Endodermal cell (in vitro differentiated cells): Measurements from ENCODE around the gene RASD1. TPM values are rescaled to one million over a fixed set of nuclear protein-coding genes. Genes with fewer than 3 reads are reported as not detected.

Source experiments
- DNase-seq: peaks from one replicate; pipeline ENCODE4 v3.0.0-alpha.2; 2017
- H3K27ac ChIP-seq: 2 replicates; pipeline ENCODE4 v1.5.1; 2013; ENCODE audit warnings: mild to moderate bottlenecking, low read depth, low read length, moderate library complexity
- H3K27me3 ChIP-seq: 2 replicates; pipeline ENCODE4 v1.6.1; 2013; ENCODE audit warnings: mild to moderate bottlenecking, low read length, moderate library complexity; ENCODE audit not compliant: insufficient read depth, control insufficient read depth, poor library complexity, severe bottlenecking
- H3K36me3 ChIP-seq: 2 replicates; pipeline ENCODE4 v1.7.0; 2013; ENCODE audit warnings: mild to moderate bottlenecking, low read length, moderate library complexity; ENCODE audit not compliant: control insufficient read depth, insufficient read depth
- H3K4me1 ChIP-seq: one replicate; pipeline ENCODE4 v1.7.0; 2013; ENCODE audit warnings: low read length; ENCODE audit not compliant: control insufficient read depth, insufficient read depth
- H3K4me3 ChIP-seq: 2 replicates; pipeline ENCODE4 v1.5.1; 2013; ENCODE audit warnings: mild to moderate bottlenecking, low read length, moderate library complexity
- H3K9ac ChIP-seq: 2 replicates; pipeline ENCODE4 v1.6.1; 2013; ENCODE audit warnings: mild to moderate bottlenecking, low read length, moderate library complexity; ENCODE audit not compliant: poor library complexity, severe bottlenecking; ENCODE audit errors: extremely low read depth
- H3K9me3 ChIP-seq: 2 replicates; pipeline ENCODE4 v1.6.1; 2013; ENCODE audit warnings: mild to moderate bottlenecking, low read length, moderate library complexity; ENCODE audit not compliant: control insufficient read depth
- H3K27ac Mint-ChIP-seq: 2 replicates; pipeline ENCODE4 v1.8.0; 2020; ENCODE audit warnings: mixed read lengths
- H3K27me3 Mint-ChIP-seq: 2 replicates; pipeline ENCODE4 v1.8.0; 2021; ENCODE audit warnings: mild to moderate bottlenecking, mixed read lengths; ENCODE audit not compliant: insufficient read depth
- H3K36me3 Mint-ChIP-seq: 2 replicates; pipeline ENCODE4 v1.8.0; 2020; ENCODE audit warnings: low read depth, mixed read lengths
- H3K4me1 Mint-ChIP-seq: 2 replicates; pipeline ENCODE4 v1.8.0; 2020; ENCODE audit warnings: mixed read lengths
- H3K4me3 Mint-ChIP-seq: 2 replicates; pipeline ENCODE4 v1.8.0; 2020; ENCODE audit warnings: mild to moderate bottlenecking, moderate library complexity, mixed read lengths
- H3K9me3 Mint-ChIP-seq: 2 replicates; pipeline ENCODE4 v1.8.0; 2020; ENCODE audit warnings: mild to moderate bottlenecking, mixed read lengths
- CTCF ChIP-seq: fragments of 200-600 bp; sonication (generic); conservative IDR thresholded peaks from 2 replicates; pipeline ENCODE4 v1.5.0; 2021; ENCODE audit warnings: antibody characterized with exemption, mild to moderate bottlenecking
- WGBS, 2 experiments: methylation state at CpG; one replicate each; pipeline versions ENCODE4 v1.1.5 to v1.1.7; 2013; ENCODE audit warnings: missing lambda C conversion rate in 2 of 2, mixed read lengths in 1 of 2; ENCODE audit not compliant: insufficient coverage in 1 of 2, insufficient read length in 1 of 2; 5-methylcytosine and 5-hydroxymethylcytosine counted together
- total RNA-seq, 2 donors: library from RNA; stranded (reverse); fragmentation: NEBNext Ultra II Directional in 1 of 2; extraction: Animal tissue kit (Norgen Biotek cat#: 25700) in 1 of 2; gene quantifications; 2 replicates in 1 of 2; 3 replicates in 1 of 2; pipeline ENCODE4 v1.2.1, GENCODE V29; 2021

The RASD1 gene
- total RNA-seq, 2 donors from 2014 or later: 1.9 to 2.5 TPM

- Mint-ChIP-seq H3K27me3 (no peaks in the 10 kb centered on the region), H3K9me3 (no peaks in the 10 kb centered on the region), H3K4me1 (no peaks in the 10 kb centered on the region), H3K36me3 (no peaks in the 10 kb centered on the region), H3K27ac (no peak overlapping the region), H3K4me3 (no peak overlapping the region)
- H3K9me3 ChIP-seq: no peaks in the 10 kb centered on the region
- no peak overlapping the region for H3K9ac ChIP-seq
- DNase-seq: no peak
- no peaks in the 10 kb centered on the region for H3K36me3 ChIP-seq
- no peak overlapping the region for H3K27ac ChIP-seq
- H3K4me1 ChIP-seq: no peaks in the 10 kb centered on the region
- TF ChIP-seq CTCF: no peak
- no peak overlapping the region for H3K4me3 ChIP-seq
- 93% methylated on average over 9 to 20 of the region's 20 CpGs for WGBS, 2 experiments
- no peaks in the 10 kb centered on the region for H3K27me3 ChIP-seq
These were observed 49.0 kb upstream of the RASD1 start for GRCh38 chr17:17545031-17545820.

- Histone ChIP-seq H3K9me3 (no peaks in the 10 kb centered on the region), H3K27me3 (no peaks in the 10 kb centered on the region), H3K4me3 (no peak overlapping the region), H3K9ac (no peak overlapping the region), H3K27ac (no peak overlapping the region), H3K36me3 (no peaks in the 10 kb centered on the region), H3K4me1 (peaks cover 3% of the 10 kb centered on the region)
- no peak for DNase-seq
- H3K4me3 Mint-ChIP-seq: no peak overlapping the region
- no peaks in the 10 kb centered on the region for H3K27me3 Mint-ChIP-seq
- H3K36me3 Mint-ChIP-seq: no peaks in the 10 kb centered on the region
- WGBS, 2 experiments: 94 to 95% methylated on average over 20 to 22 of the region's 22 CpGs
- peaks cover 3% of the 10 kb centered on the region for H3K4me1 Mint-ChIP-seq
- H3K9me3 Mint-ChIP-seq: no peaks in the 10 kb centered on the region
- H3K27ac Mint-ChIP-seq: no peak overlapping the region
- TF ChIP-seq CTCF: no peak
These were observed 46.9 kb upstream of the RASD1 start for GRCh38 chr17:17542906-17543635.

GRCh38 chr17:17541640-17542001, 45.4 kb upstream of the RASD1 start:
- H3K9ac ChIP-seq: no peak overlapping the region
- peaks cover 3% of the 10 kb centered on the region for H3K4me1 ChIP-seq
- TF ChIP-seq CTCF: no peak
- H3K27me3 ChIP-seq: no peaks in the 10 kb centered on the region
- no peaks in the 10 kb centered on the region for H3K36me3 ChIP-seq
- no peaks in the 10 kb centered on the region for H3K27me3 Mint-ChIP-seq
- no peak overlapping the region for H3K27ac Mint-ChIP-seq
- no peak overlapping the region for H3K4me3 ChIP-seq
- 85 to 90% methylated on average over 5 of the region's 5 CpGs for WGBS, 2 experiments
- H3K9me3 Mint-ChIP-seq: no peaks in the 10 kb centered on the region
- no peak overlapping the region for H3K27ac ChIP-seq
- no peak for DNase-seq
- no peak overlapping the region for H3K4me3 Mint-ChIP-seq
- H3K36me3 Mint-ChIP-seq: no peaks in the 10 kb centered on the region
- H3K9me3 ChIP-seq: no peaks in the 10 kb centered on the region
- H3K4me1 Mint-ChIP-seq: peaks cover 3% of the 10 kb centered on the region
